SJSA1 (cell line): ENCODE results near the gene ZNF536. TPM values are rescaled to one million over a fixed set of nuclear protein-coding genes. Genes with fewer than 3 reads are reported as not detected.
"Not testable (repeated sequence)": the region's sequence is repeated elsewhere in the genome, so short reads cannot be mapped to it uniquely, and the experiment has no call there.

ENCODE experiments used
- DNase-seq, 2 experiments: peaks; one replicate each; pipeline ENCODE4 v3.0.0-alpha.2; 2015 to 2020; ENCODE audit warnings: low spot score in 2 of 2, low read depth in 1 of 2
- H3K27ac ChIP-seq: fragments of 250-450 bp; sonication (Bioruptor Pico); 2 replicates; pipeline ENCODE4 v1.5.1; 2020; ENCODE audit warnings: mild to moderate bottlenecking, moderate library complexity
- H3K27me3 ChIP-seq: fragments of 250-450 bp; sonication (Bioruptor Pico); replicated peaks from 2 replicates; pipeline ENCODE4 v1.5.1; 2020; ENCODE audit warnings: mild to moderate bottlenecking, moderate library complexity
- H3K36me3 ChIP-seq: fragments of 250-450 bp; sonication (Bioruptor Pico); 2 replicates; pipeline ENCODE4 v1.5.1; 2020; ENCODE audit warnings: mild to moderate bottlenecking
- H3K4me1 ChIP-seq: fragments of 250-450 bp; sonication (Bioruptor Pico); replicated peaks from 2 replicates; pipeline ENCODE4 v1.6.1; 2021; ENCODE audit warnings: mild to moderate bottlenecking
- H3K4me3 ChIP-seq: fragments of 250-450 bp; sonication (Bioruptor Pico); 2 replicates; pipeline ENCODE4 v1.5.1; 2020; ENCODE audit warnings: mild to moderate bottlenecking
- H3K9me3 ChIP-seq: fragments of 250-450 bp; sonication (Bioruptor Pico); replicated peaks from 2 replicates; pipeline ENCODE4 v1.5.1; 2020; ENCODE audit warnings: mild to moderate bottlenecking
- total RNA-seq: library from RNA; depleted of rRNA; stranded (reverse); fragments of >200 nt; shearing (Covaris generic); gene quantifications from 2 replicates; pipeline ENCODE4 v1.2.3, GENCODE V29; 2014

The ZNF536 gene
- total RNA-seq, 1 experiment from 2014 or later: 0.79 TPM

DNA sequence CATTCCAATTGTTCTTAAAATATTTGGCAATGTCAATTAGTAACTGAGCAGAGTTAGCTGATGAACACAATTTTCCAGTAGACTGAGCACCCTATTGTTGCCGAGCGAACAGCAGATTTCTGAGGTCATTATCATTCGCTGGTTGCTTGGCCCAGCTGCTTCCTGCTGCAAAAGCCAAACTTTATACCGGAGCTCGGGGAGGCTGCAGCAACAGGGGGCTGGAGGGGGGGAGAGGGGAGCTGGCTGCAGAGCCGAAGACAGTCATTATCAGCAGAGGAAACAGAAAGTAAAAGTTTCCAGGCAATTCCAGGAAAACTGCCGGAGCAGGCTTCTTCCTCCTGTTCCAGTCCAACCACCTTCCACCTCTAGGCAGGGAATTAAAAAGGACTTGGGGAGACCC is 77.9 kb downstream of the ZNF536 start:
- H3K27me3 ChIP-seq: peaks cover 4% of the 10 kb centered on the region
- H3K27ac ChIP-seq: no peak overlapping the region
- H3K36me3 ChIP-seq: no peaks in the 10 kb centered on the region
- H3K4me1 ChIP-seq: peaks cover 26% of the 10 kb centered on the region
- H3K4me3 ChIP-seq: peak overlapping the region; percentile 8; the same call in 1 of the 2 replicates
- peak in 1 of 2 experiments; percentile 27 for DNase-seq
- H3K9me3 ChIP-seq: no peaks in the 10 kb centered on the region

DNA sequence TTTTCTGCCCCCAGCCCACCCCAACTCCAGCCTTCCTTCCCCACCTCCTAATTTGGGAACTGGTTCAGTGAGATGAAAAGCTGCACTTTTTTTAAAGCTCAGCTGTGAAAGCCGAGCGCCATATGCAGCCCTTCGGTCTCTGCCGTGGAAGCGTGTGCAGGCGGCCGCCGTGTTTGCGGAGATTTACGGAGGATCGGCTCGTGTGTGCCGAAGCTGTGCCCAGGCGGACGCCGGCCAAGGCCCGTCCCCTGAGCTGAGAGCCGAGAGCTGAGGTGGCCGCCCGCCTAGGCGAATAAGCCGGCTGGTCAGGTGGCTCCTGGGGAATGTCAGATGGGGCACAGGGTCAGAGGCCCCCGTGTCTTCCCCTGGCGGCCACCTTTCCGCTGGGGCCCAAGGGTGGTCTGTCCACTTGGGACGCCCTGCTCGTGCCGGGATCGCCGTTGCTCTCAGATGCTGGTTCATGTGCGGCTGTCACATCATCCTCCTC is 78.7 kb downstream of the ZNF536 start:
- Histone ChIP-seq H3K27ac (no peak overlapping the region), H3K36me3 (no peaks in the 10 kb centered on the region), H3K4me1 (peaks cover 26% of the 10 kb centered on the region), H3K4me3 (0 out of 2 replicates have a peak overlapping the region, but pooled peaks have one; percentile 9), H3K9me3 (no peaks in the 10 kb centered on the region), H3K27me3 (peaks cover 4% of the 10 kb centered on the region)
- DNase-seq: no peak

DNA sequence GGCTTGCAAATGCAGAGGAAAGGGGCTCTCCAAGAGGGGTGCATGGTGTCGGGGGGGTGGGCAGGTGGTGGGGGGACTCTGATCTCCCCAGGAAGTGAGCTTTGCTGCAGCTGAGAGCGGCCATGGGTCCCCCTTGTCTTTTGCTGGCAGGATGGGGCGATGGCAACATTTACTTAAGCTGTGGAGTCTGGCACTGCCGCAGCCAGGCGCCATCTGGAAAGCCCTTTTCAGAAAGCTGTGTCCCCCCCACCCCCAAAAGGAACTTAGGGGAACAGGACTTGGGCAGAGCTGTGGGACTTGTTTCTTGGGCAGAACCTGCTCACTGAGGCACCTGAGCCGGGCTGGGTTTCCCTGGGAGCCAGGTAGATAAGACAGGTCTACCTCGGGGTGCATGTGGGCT is 80.7 kb downstream of the ZNF536 start:
- H3K36me3 ChIP-seq: no peaks in the 10 kb centered on the region
- peaks cover 15% of the 10 kb centered on the region for H3K4me1 ChIP-seq
- H3K4me3 ChIP-seq: no peak overlapping the region
- DNase-seq: no peak
- H3K27ac ChIP-seq: no peak overlapping the region
- H3K27me3 ChIP-seq: peaks cover 4% of the 10 kb centered on the region
- H3K9me3 ChIP-seq: no peaks in the 10 kb centered on the region

DNA sequence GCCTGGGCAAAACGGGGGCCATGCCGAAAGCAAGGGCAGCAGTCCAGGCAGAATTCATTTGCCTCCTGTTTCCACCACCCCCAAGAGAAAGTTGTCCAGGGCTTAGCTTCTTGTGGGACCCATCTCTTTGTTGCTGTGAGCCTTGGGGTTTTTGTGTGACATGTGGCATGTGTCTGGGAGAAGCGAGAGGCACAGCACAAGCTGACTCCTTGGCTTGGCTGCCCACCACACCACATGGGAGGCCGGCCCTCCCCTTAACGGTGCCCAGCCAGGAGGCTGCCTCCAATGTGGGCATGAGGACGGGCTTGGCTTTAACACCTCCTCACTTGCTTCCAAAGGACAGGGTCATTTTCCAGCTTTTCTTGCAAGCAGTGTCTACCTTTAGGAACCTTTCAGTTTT is 81.6 kb downstream of the ZNF536 start:
- no peaks in the 10 kb centered on the region for H3K9me3 ChIP-seq

DNA sequence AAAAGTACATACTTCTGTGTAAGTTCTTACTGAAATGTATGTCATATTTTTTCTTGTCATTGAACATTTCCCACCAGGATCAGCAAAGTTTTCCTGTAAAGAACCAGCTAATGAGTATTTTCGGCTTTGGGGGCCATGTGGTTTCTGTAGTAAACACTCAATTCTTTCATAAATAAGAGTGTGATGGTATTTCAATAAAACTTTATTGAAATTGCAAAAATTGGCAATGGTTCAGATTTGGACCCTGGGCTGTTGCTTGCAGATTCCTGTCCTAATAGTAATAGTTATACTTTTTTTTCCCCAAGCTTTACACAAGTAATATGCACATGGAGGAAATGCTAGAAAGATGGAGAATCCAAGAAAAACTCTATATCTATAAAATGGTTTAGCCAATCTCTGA is 83.7 kb downstream of the ZNF536 start:
- H3K27ac ChIP-seq: no peak overlapping the region
- H3K9me3 ChIP-seq: no peaks in the 10 kb centered on the region
- H3K4me3 ChIP-seq: no peak overlapping the region

More for the DNA sequence above, 81.6 kb downstream of the ZNF536 start:
- Histone ChIP-seq H3K27me3 (peaks cover 4% of the 10 kb centered on the region), H3K4me1 (peaks cover 12% of the 10 kb centered on the region), H3K27ac (no peak overlapping the region), H3K4me3 (no peak overlapping the region), H3K36me3 (no peaks in the 10 kb centered on the region)
- no peak for DNase-seq

DNA sequence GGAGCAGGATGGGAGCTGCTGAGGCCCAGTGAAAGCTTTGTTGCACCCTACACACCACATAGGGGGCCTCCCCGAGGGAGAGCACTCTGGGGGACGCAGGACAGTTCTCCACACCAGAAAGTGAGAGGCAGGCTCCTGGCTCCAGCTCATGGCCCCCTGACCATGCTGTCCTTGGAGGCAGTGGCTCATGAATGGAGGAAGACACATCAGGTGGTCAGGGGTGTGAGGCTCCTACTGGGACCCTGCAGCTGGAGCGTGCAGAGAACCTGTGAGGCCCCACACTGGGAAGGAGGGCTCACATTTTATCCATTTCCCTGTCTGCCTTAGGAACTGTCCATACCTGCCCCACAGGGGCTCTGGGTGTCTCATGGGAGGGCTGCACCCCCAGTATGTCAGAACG is 85.3 kb downstream of the ZNF536 start:
- H3K36me3 ChIP-seq: no peaks in the 10 kb centered on the region
- no peak overlapping the region for H3K27ac ChIP-seq
- DNase-seq: no peak
- H3K9me3 ChIP-seq: no peaks in the 10 kb centered on the region
- H3K27me3 ChIP-seq: no peaks in the 10 kb centered on the region
- H3K4me1 ChIP-seq: no peaks in the 10 kb centered on the region
- H3K4me3 ChIP-seq: no peak overlapping the region

More for the DNA sequence above, 83.7 kb downstream of the ZNF536 start:
- Histone ChIP-seq H3K36me3 (no peaks in the 10 kb centered on the region), H3K27me3 (no peaks in the 10 kb centered on the region), H3K4me1 (no peaks in the 10 kb centered on the region)
- DNase-seq: no peak

DNA sequence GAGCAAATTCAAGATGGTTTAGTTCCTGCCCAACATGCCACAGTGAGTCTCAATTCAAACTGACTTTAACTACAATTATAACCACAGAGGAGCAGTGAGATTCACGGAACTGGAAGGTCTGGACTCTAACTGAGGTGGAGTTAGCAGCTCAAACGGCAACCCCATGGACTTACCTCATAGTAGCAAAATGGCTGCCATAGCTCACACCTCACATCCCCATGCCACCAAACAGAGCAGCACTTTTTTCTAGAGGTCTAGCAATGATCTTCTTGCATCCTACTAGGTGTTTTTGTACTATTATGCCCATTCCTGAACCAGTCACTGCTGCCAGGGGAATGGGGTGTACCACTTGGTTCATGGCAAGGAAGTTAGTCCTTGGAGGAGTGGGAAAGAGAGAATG is 87.7 kb downstream of the ZNF536 start:
- DNase-seq: no peak
- Histone ChIP-seq H3K36me3 (no peaks in the 10 kb centered on the region), H3K27me3 (no peaks in the 10 kb centered on the region), H3K9me3 (no peaks in the 10 kb centered on the region), H3K27ac (no peak overlapping the region), H3K4me1 (no peaks in the 10 kb centered on the region), H3K4me3 (no peak overlapping the region)

DNA sequence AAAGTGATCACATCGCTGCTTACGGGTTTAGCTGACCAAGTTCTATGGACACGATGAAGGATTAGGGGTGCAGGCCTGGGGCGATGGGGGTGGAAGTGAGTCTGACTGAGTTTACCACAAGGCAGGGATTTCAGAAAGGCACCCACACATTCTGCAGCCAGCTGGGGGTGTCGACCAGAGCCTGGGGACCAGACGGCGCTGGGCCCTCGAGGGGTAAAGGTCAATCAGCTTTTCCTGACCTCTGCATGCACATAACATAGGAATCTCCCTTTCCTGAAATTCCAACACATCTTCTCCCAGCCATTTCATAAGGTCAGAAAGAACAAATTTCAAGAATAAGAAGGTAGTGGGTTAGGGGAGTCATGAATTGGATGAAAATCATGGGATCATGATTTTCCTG is 92.0 kb downstream of the ZNF536 start:
- H3K4me1 ChIP-seq: no peaks in the 10 kb centered on the region
- H3K36me3 ChIP-seq: no peaks in the 10 kb centered on the region
- no peak for DNase-seq
- H3K9me3 ChIP-seq: no peaks in the 10 kb centered on the region
- no peak overlapping the region for H3K27ac ChIP-seq
- H3K27me3 ChIP-seq: no peaks in the 10 kb centered on the region
- H3K4me3 ChIP-seq: no peak overlapping the region

DNA sequence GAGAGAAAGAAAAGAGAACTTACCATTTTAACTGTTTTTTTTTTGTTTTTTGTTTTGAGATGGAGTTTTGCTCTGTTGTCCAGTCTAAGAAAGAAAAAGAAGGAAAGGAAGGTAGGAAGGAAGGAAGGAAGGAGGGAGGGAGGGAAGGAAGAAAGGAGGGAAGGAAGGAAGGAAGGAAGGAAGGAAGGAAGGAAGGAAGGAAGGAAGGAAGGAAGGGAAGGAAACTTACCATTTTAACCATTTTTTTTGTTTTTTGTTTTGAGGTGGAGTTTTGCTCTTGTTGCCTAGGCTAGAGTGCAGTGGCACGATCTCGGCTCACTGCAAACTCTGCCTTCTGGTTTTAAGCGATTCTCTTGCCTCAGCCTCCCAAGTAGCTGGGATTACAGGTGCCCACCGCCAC is 94.4 kb downstream of the ZNF536 start:
- not testable (repeated sequence) for H3K27me3 ChIP-seq, H3K4me1 ChIP-seq, H3K9me3 ChIP-seq, H3K4me3 ChIP-seq, H3K36me3 ChIP-seq, H3K27ac ChIP-seq, DNase-seq

DNA sequence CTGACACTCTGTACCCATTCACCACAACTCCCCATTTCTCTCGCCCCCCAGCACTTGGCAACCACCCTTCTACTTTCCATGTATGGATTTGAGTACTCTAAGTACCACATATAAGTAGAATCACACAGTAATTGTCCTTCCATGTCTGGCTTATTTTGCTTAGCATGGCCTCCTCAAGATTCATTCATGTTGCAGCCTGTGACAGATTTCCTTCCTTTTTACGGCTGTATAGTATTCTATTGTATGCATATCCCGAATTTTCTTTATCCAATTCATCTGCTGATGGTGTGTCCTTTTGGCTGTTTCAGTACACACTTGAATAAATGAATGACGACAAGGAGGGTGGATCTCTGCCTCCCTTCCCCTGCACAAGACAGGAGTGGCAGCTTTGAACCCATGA is 95.1 kb downstream of the ZNF536 start:
- H3K27me3 ChIP-seq: no peaks in the 10 kb centered on the region
- no peaks in the 10 kb centered on the region for H3K36me3 ChIP-seq
- no peak overlapping the region for H3K4me3 ChIP-seq
- H3K9me3 ChIP-seq: no peaks in the 10 kb centered on the region
- DNase-seq: no peak
- H3K27ac ChIP-seq: no peak overlapping the region
- H3K4me1 ChIP-seq: no peaks in the 10 kb centered on the region

DNA sequence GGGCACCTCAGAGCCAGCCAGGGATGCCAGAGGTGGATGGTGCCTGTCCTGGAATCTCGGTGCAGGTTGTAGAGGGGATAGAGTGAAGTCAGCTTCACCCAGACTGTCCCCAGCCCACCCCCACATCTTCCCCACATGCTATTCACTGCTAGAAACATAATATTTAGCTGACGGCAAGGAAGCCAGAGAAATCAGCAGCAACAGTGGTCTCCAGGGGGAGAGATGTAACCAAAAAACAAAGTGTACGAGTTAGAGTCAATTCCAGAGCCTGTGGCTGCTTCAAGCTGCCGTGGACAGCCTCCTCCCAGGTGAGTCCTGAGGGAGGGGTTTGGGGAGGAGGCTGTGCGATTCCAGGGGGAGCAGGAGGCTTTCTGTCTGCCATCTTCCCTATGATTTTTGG is 97.6 kb downstream of the ZNF536 start:
- Histone ChIP-seq H3K4me1 (no peaks in the 10 kb centered on the region), H3K27me3 (no peaks in the 10 kb centered on the region), H3K9me3 (no peaks in the 10 kb centered on the region), H3K36me3 (no peaks in the 10 kb centered on the region), H3K27ac (no peak overlapping the region), H3K4me3 (no peak overlapping the region)
- no peak for DNase-seq

DNA sequence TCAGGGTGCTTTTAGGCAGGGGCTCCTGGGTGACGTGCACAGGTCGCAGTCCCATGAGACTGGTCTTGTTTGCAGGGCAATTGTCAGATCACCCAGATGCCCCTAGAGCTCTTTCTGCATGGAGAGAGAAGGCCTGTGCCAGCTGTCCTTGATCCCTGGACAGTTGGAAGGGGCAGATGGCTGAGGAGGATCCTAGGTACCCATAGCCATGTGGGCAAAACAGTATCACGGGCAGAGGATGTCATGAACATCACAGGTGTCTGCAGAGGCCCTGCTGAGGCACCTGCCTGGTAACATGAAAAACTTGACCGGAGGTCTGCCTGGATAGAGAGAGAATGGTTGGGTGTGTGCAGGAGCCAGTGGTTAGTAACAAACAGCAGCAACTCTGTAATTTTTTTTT is 99.3 kb downstream of the ZNF536 start:
- Histone ChIP-seq H3K36me3 (no peaks in the 10 kb centered on the region), H3K4me1 (no peaks in the 10 kb centered on the region), H3K4me3 (no peak overlapping the region), H3K27ac (no peak overlapping the region), H3K27me3 (no peaks in the 10 kb centered on the region), H3K9me3 (no peaks in the 10 kb centered on the region)
- no peak for DNase-seq

DNA sequence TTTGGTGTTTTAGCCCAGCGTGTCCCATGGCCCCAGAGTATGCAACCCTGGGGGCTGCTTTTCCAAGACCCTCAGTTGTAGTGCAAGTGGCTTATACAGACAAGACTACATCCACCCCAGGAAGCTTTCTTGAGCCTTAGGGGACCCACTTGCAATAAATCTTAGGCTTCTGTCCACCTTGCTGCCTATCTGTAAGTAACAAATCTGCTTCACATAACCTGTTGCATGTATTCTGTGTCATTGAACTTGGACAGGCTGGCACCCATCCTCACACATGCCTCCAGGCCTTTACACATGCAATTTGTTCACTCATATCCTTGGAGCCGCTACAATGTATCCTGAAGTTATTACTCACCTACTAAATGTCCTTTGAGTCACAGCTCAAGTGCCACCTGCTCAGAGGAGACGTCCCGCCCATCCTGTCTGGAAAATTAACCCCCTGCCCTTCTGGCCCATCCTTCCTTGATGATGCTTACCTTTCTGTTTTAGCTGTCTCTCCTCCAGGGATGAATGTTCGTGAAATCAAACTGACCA is 101.2 kb downstream of the ZNF536 start:
- no peak overlapping the region for H3K27ac ChIP-seq
- H3K4me1 ChIP-seq: no peaks in the 10 kb centered on the region
- H3K4me3 ChIP-seq: no peak overlapping the region
- H3K9me3 ChIP-seq: no peaks in the 10 kb centered on the region
- H3K36me3 ChIP-seq: no peaks in the 10 kb centered on the region
- no peak for DNase-seq
- no peaks in the 10 kb centered on the region for H3K27me3 ChIP-seq

DNA sequence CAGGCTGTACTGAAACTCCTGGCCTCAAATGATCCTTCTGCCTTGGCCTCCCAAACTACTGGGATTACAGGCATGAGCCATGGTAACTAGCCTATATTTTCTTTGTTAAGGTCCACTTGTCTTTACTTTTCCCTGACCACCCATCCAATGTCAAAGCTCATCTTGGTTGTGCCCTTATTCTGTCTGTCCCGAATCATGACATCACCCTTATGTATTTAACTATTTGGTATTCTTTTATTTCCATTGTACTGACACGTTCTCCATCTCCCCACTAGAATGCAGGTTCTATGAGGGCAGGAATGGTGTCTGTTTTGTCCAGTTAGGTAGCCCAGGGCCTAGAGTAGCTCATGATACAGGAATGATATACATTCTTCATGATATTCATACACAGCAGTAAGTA is 104.8 kb downstream of the ZNF536 start:
- H3K4me1 ChIP-seq: no peaks in the 10 kb centered on the region
- no peaks in the 10 kb centered on the region for H3K9me3 ChIP-seq
- H3K27me3 ChIP-seq: no peaks in the 10 kb centered on the region
- H3K27ac ChIP-seq: no peak overlapping the region
- H3K36me3 ChIP-seq: no peaks in the 10 kb centered on the region
- no peak for DNase-seq
- H3K4me3 ChIP-seq: no peak overlapping the region

DNA sequence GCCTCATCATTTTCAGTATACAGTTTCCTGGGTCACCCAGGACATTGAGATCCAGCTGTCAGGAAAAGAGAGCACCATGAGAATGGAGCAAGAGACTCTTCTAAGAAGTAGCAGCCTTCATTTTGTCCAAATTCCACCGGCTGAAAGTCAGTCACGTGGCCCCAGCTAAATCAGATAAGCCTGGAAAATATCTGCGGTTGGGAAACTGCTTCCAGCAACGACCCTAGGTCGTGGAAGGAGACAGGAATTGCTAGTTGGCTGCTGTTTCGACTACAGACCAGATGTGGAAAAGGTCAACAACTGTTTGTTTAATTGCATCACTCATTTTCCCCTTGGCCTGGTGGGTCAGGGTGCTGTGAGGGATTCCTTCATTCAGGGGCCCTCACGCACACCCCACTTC is 107.0 kb downstream of the ZNF536 start:
- Histone ChIP-seq H3K4me1 (no peaks in the 10 kb centered on the region), H3K36me3 (no peaks in the 10 kb centered on the region), H3K27me3 (no peaks in the 10 kb centered on the region), H3K9me3 (no peaks in the 10 kb centered on the region), H3K4me3 (no peak overlapping the region), H3K27ac (no peak overlapping the region)
- DNase-seq: no peak
